ENCODE measurements around the gene GZMH.

- no peak for TF ChIP-seq CTCF (conservative IDR thresholded peaks at IDR 0.05)
- no peak for TF ChIP-seq ZFX (IDR thresholded peaks at IDR 0.05)
Observed at GRCh38 chr14:24607635-24608514, 1.6 kb downstream of the GZMH start.

All from C4-2B (cell line).